ENCODE results near the gene ST3GAL4. TPM values are rescaled to one million over a fixed set of nuclear protein-coding genes. Genes with fewer than 3 reads are reported as not detected.

ST3GAL4 gene
- total RNA-seq, 4 donors from 2014 or later, result 42.1 to 56.2 (median 47.2) TPM

DNA sequence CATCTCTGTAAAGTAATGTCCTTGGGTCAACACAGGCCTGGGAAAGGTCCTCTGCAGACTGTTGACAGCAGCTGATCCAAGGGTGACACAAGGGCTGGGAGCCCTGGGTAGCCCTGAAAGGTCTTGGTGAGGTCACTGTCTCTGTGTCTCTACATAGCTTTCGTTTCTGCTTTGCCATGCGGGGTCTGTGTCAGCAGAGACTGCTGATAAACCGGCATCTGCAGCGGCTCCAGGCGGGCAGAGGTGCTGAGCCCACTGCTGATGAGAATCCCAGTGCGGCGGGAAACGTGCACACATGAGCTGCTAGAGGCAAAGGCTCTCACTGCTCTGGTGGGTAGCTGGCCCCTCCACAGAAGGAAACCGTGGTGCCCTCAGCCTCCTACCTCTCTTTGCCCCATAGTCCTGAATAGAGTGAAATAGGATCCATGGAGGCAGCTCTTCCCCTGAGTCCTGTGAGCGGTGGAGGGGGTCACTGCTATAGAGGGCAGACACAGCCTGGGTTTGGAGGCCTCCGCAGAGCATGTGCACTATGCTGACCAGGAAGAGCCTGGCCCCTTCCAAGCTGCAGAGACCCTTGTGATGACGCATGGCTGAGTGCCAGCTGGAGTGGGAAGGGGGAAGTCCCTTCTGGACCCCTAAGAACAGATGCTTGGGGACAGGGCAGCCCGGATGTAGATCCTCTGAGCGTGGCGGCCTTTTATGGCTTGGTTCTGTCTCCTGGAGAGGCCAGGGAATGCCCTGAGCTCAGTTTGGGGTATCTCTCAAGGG, 17.8 kb upstream of the ST3GAL4 start:
- no peak for ATAC-seq
- peaks cover 0 to 45% (median 6%) of the 10 kb centered on the region in 3 donors for H3K4me1 ChIP-seq
- H3K27me3 ChIP-seq, result no peaks in the 10 kb centered on the region
- no peaks in the 10 kb centered on the region for H3K9me3 ChIP-seq
- H3K27ac ChIP-seq, result peak overlapping the region in 1 of 4 donors; percentile 43
- peaks cover 0 to 30% of the 10 kb centered on the region in 2 donors for H3K36me3 ChIP-seq
- no peak overlapping the region for H3K4me3 ChIP-seq
- TF ChIP-seq EP300 (IDR thresholded peaks at IDR 0.05) (no peak), POLR2A (IDR thresholded peaks at IDR 0.05) (no peak), POLR2AphosphoS5 (IDR thresholded peaks at IDR 0.05) (no peak)
- TF ChIP-seq, protein P1, sequence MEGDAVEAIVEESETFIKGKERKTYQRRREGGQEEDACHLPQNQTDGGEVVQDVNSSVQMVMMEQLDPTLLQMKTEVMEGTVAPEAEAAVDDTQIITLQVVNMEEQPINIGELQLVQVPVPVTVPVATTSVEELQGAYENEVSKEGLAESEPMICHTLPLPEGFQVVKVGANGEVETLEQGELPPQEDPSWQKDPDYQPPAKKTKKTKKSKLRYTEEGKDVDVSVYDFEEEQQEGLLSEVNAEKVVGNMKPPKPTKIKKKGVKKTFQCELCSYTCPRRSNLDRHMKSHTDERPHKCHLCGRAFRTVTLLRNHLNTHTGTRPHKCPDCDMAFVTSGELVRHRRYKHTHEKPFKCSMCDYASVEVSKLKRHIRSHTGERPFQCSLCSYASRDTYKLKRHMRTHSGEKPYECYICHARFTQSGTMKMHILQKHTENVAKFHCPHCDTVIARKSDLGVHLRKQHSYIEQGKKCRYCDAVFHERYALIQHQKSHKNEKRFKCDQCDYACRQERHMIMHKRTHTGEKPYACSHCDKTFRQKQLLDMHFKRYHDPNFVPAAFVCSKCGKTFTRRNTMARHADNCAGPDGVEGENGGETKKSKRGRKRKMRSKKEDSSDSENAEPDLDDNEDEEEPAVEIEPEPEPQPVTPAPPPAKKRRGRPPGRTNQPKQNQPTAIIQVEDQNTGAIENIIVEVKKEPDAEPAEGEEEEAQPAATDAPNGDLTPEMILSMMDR (IDR thresholded peaks at IDR 0.05), result no peak
- WGBS, 2 donors (ENCODE audit: low coverage in 1 of 2), result 77% methylated on average over 3 of the region's 15 CpGs; no CpG with 5 or more reads in 1 of the 2 donors

DNA sequence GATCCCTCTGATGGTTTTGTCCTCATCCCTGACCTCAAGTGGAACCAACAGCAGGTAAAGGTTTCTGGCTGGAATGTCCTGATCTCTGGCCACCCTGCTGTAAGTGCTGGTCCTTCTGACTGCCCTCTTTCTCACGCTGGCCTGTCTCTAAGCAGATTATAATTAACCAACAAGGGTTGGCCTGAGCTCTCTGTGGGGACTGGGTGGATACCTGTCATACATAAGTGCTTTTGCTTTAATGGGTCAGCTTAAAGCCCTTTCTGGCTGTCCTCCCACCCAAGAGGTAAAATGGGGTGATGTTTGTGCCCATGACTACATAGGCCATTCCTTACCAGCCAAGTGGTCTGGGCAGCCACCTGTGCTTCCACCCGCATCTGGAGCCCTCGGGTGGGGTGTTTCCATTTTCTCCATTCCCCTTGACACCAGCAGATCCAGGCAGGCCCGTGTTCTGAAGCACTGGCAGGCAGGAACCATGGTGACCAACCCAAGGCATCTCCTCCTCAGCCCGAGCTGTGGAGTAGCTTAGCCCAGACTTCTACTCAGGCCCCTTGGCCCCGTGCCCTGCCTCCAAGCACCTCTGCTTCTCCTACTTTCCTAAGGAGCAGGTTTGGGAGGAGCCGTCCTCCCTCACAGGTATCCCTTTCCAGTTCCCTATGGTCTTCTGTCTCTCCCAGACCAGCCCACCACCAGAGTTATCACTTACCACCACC, 17.0 kb upstream of the ST3GAL4 start:
- Histone ChIP-seq H3K27ac (peak overlapping the region in 1 of 4 donors; percentile 43), H3K9me3 (no peaks in the 10 kb centered on the region), H3K4me1 (peaks cover 0 to 37% (median 6%) of the 10 kb centered on the region in 3 donors), H3K4me3 (no peak overlapping the region), H3K36me3 (peaks cover 0 to 32% of the 10 kb centered on the region in 2 donors), H3K27me3 (no peaks in the 10 kb centered on the region)
- ATAC-seq, result no peak
- 84 to 88% methylated on average over 3 to 6 of the region's 7 CpGs for WGBS, 2 donors (ENCODE audit: low coverage in 1 of 2)
- no peak for TF ChIP-seq POLR2A (IDR thresholded peaks at IDR 0.05)
- no peak for TF ChIP-seq POLR2AphosphoS5 (IDR thresholded peaks at IDR 0.05)
- no peak for TF ChIP-seq EP300 (IDR thresholded peaks at IDR 0.05)
- TF ChIP-seq, protein P1 (IDR thresholded peaks at IDR 0.05), result no peak

GRCh38 chr11:126339073-126339862, 16.2 kb upstream of the ST3GAL4 start:
- 71% methylated on average over 5 of the region's 15 CpGs; no CpG with 5 or more reads in 1 of the 2 donors for WGBS, 2 donors (ENCODE audit: low coverage in 1 of 2)
- peak overlapping the region in 3 of 4 donors; percentile 41 to 56 (median 43) for H3K27ac ChIP-seq
- H3K27me3 ChIP-seq, result no peaks in the 10 kb centered on the region
- peaks cover 0 to 40% of the 10 kb centered on the region in 2 donors for H3K36me3 ChIP-seq
- TF ChIP-seq EP300 (IDR thresholded peaks at IDR 0.05), result no peak
- TF ChIP-seq POLR2AphosphoS5 (IDR thresholded peaks at IDR 0.05), result no peak
- TF ChIP-seq, protein P1 (IDR thresholded peaks at IDR 0.05), result no peak
- TF ChIP-seq POLR2A (IDR thresholded peaks at IDR 0.05), result no peak
- no peak for ATAC-seq
- H3K4me3 ChIP-seq, result no peak overlapping the region
- no peaks in the 10 kb centered on the region for H3K9me3 ChIP-seq
- peaks cover 0 to 37% (median 6%) of the 10 kb centered on the region in 3 donors for H3K4me1 ChIP-seq

DNA sequence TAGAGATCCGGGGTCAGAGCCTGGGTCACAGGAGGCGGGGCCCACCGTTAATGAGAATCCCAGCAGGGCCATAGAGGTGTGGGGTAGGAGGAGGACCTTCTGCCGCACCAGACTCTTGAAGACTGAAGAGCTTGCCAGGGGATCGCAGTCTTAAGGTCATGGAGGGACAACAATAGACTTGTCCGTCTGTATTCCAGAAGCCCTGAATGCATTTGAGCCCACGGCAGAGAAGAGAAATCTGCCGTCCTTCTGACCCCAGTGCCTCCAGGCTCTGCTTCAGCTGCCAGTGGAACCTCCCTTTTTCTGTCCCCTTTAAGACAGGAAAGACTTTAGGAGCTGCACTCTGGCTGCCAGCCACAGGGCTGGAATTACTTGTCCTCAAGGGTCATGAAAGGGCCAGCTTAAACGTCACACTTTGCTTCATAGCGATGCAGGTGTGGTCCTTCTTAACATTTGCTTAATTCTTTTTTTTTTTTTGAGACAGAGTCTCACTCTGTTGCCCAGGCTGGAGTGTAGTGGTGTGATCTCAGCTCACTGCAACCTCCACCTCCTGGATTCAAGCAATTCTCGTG, 15.5 kb upstream of the ST3GAL4 start:
- no peaks in the 10 kb centered on the region for H3K9me3 ChIP-seq
- peaks cover 0 to 38% (median 6%) of the 10 kb centered on the region in 3 donors for H3K4me1 ChIP-seq
- peak overlapping the region in 3 of 4 donors; percentile 41 to 56 (median 43) for H3K27ac ChIP-seq
- WGBS, 2 donors (ENCODE audit: low coverage in 1 of 2), result 29 to 45% methylated on average over 5 to 7 of the region's 11 CpGs
- TF ChIP-seq EP300 (IDR thresholded peaks at IDR 0.05) (no peak), POLR2A (IDR thresholded peaks at IDR 0.05) (no peak), POLR2AphosphoS5 (IDR thresholded peaks at IDR 0.05) (peak; percentile 34)
- TF ChIP-seq, protein P1 (IDR thresholded peaks at IDR 0.05), result no peak
- ATAC-seq, result peak; percentile 82
- no peaks in the 10 kb centered on the region for H3K27me3 ChIP-seq
- peaks cover 0 to 45% of the 10 kb centered on the region in 2 donors for H3K36me3 ChIP-seq
- no peak overlapping the region for H3K4me3 ChIP-seq
